Activated T-cell treated with anti-CD3 and anti-CD28 coated beads, Interleukin-2, amount 50 U/mL, for 72 hours (primary cell): Measurements from ENCODE around the gene ZG16B. TPM values are rescaled to one million over a fixed set of nuclear protein-coding genes. Genes with fewer than 3 reads are reported as not detected.

Experiments used
- ATAC-seq, 2 donors: fragments of 150-1000 bp; cut with Tn5 transposase; replicated peaks in 1 of 2; 2 replicates each; pipeline ENCODE4 v1.10.0; 2021; ENCODE audit warnings: moderate library complexity in 2 of 2, mild to moderate bottlenecking in 1 of 2
- DNase-seq, 2 donors: peaks; one replicate each; pipeline ENCODE4 v3.0.0; 2021 to 2022; ENCODE audit warnings: mixed read lengths in 1 of 2
- H3K27ac Mint-ChIP-seq: one replicate; pipeline ENCODE4 v1.8.0; 2022; ENCODE audit warnings: mild to moderate bottlenecking, moderate library complexity, mixed read lengths
- H3K27me3 Mint-ChIP-seq: one replicate; pipeline ENCODE4 v1.8.0; 2022; ENCODE audit warnings: low read depth, mixed read lengths
- H3K36me3 Mint-ChIP-seq, 2 donors: one replicate each; pipeline ENCODE4 v1.8.0; 2022; ENCODE audit warnings: mixed read lengths in 2 of 2, mild to moderate bottlenecking in 1 of 2; ENCODE audit not compliant: insufficient read depth in 2 of 2
- H3K4me1 Mint-ChIP-seq: one replicate; pipeline ENCODE4 v1.8.0; 2022; ENCODE audit warnings: low read depth, mixed read lengths
- H3K4me3 Mint-ChIP-seq, 2 donors: one replicate each; pipeline ENCODE4 v1.8.0; 2022; ENCODE audit warnings: mild to moderate bottlenecking in 2 of 2, mixed read lengths in 2 of 2, moderate library complexity in 2 of 2
- H3K9me3 Mint-ChIP-seq, 2 donors: one replicate each; pipeline ENCODE4 v1.8.0; 2022; ENCODE audit warnings: mixed read lengths in 2 of 2
- total RNA-seq, 2 donors: library from RNA; stranded (reverse); gene quantifications; one replicate each; pipeline ENCODE4 v1.2.3, GENCODE V29; 2022

The ZG16B gene
- total RNA-seq, 2 donors from 2014 or later = 3.9 to 8.5 TPM

DNA sequence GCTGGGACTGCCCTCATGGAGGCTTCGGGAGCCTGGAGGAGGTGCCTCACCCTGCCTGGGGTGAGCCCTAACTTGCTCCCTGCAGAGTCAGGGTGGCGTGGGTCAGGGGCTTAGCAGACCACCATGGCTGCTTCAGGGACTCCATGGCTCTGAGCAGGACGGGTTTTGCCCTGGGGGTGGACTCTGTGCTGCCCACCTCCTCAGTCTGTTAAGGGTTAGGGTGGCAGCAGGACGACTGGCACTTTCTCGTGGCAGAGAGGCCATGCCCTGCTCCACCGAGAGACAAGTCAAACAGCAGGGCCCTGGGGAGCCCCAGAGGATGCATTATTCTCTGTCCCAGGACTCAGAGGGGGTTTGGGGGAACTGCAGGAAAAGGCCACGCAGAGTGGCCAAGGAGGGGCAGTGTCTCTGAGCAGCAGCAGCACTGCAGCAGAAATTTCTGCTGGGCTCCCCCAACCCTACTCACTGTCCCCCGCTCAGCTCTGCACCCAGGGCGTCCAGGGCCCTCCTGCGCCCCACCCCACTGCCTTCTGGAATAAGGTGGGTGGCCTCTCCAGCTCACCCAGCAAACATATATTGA lies 29.7 kb downstream of the ZG16B start:
- peaks cover 11% of the 10 kb centered on the region for H3K4me1 Mint-ChIP-seq
- H3K9me3 Mint-ChIP-seq = peaks cover under 1 to 5% of the 10 kb centered on the region in 2 donors
- no peak overlapping the region for H3K27ac Mint-ChIP-seq
- DNase-seq (no peak), ATAC-seq (no peak)
- H3K27me3 Mint-ChIP-seq = peaks cover 19% of the 10 kb centered on the region
- H3K36me3 Mint-ChIP-seq = peaks cover 2% of the 10 kb centered on the region in 2 donors
- no peak overlapping the region for H3K4me3 Mint-ChIP-seq

GRCh38 chr16:2860826-2861567 lies 30.9 kb downstream of the ZG16B start:
- peaks cover 0 to 3% of the 10 kb centered on the region in 2 donors for H3K9me3 Mint-ChIP-seq
- H3K27ac Mint-ChIP-seq = no peak overlapping the region
- no peak for DNase-seq

DNA sequence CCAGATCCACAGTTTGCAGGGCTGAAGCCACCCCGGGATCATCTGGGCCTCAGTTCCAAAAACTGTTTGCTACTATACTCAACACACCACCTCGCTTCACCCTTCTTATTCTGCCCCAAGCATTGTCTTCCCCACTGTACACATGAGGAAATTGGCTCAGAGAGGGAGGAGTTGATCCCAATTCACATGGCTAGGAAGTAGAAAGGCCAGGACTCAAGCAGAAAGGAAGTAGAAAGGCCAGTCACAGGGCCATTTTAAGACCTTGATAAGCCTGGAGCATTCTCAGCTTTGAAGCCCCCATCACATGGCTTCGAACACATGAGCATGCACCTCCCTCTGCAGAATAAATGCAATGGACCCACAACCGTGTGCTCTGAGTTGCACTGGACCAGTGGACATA lies 35.5 kb downstream of the ZG16B start:
- Mint-ChIP-seq H3K4me3 (no peak overlapping the region), H3K36me3 (no peaks in the 10 kb centered on the region), H3K4me1 (peaks cover 12% of the 10 kb centered on the region), H3K27me3 (peaks cover under 1% of the 10 kb centered on the region), H3K9me3 (no peaks in the 10 kb centered on the region), H3K27ac (no peak overlapping the region)
- DNase-seq (no peak), ATAC-seq (no peak)

More at GRCh38 chr16:2860826-2861567, 30.9 kb downstream of the ZG16B start:
- Mint-ChIP-seq H3K4me3 (no peak overlapping the region), H3K36me3 (peaks cover 1 to 2% of the 10 kb centered on the region in 2 donors), H3K4me1 (peaks cover 11% of the 10 kb centered on the region), H3K27me3 (peaks cover 19% of the 10 kb centered on the region)
- ATAC-seq = no peak

DNA sequence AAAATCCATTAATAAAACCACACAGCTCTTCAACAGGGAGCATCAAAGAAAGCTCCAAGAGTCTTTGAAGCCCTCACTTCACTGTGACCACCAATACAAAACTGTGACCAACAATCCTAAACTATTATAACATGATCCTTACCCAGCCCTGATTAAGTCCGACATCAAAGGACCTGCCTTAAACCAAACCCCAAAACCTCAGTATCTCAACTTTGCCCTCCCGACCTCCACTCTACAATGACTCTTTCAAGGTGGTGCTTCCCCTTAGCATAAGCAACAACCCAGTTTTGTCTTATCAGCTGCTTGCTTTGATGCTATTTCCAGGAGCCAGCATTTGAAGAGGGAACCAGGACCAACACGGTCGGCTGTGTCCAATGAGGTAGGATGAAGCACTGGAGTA lies 36.3 kb downstream of the ZG16B start:
- ATAC-seq = no peak

DNA sequence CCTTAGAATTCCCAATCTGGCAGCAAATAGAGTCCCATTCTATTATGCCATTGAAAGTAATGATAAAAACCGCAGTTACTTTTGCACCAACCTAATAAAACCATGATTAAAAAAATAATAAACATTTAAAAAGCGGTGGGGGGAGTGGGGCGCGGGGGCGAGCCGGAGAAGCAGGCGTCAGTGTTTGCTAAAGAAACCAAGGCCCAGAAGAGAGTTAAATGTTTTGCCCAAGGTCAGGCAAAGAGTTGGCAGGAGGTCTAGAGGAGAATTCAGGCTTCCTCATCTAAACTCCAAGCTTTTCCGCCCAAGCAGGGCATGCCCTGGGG lies 37.5 kb downstream of the ZG16B start:
- Mint-ChIP-seq H3K27ac (no peak overlapping the region), H3K4me3 (peak overlapping the region; percentile 91 to 96), H3K4me1 (peaks cover 12% of the 10 kb centered on the region), H3K9me3 (no peaks in the 10 kb centered on the region), H3K36me3 (no peaks in the 10 kb centered on the region), H3K27me3 (no peaks in the 10 kb centered on the region)
- DNase-seq = no peak
- ATAC-seq = no peak

More for the DNA sequence above, 36.3 kb downstream of the ZG16B start:
- no peaks in the 10 kb centered on the region for H3K27me3 Mint-ChIP-seq
- no peak for DNase-seq
- H3K4me1 Mint-ChIP-seq = peaks cover 12% of the 10 kb centered on the region
- H3K27ac Mint-ChIP-seq = no peak overlapping the region
- H3K36me3 Mint-ChIP-seq = no peaks in the 10 kb centered on the region
- peak overlapping the region; percentile 22 to 31 for H3K4me3 Mint-ChIP-seq
- H3K9me3 Mint-ChIP-seq = no peaks in the 10 kb centered on the region

DNA sequence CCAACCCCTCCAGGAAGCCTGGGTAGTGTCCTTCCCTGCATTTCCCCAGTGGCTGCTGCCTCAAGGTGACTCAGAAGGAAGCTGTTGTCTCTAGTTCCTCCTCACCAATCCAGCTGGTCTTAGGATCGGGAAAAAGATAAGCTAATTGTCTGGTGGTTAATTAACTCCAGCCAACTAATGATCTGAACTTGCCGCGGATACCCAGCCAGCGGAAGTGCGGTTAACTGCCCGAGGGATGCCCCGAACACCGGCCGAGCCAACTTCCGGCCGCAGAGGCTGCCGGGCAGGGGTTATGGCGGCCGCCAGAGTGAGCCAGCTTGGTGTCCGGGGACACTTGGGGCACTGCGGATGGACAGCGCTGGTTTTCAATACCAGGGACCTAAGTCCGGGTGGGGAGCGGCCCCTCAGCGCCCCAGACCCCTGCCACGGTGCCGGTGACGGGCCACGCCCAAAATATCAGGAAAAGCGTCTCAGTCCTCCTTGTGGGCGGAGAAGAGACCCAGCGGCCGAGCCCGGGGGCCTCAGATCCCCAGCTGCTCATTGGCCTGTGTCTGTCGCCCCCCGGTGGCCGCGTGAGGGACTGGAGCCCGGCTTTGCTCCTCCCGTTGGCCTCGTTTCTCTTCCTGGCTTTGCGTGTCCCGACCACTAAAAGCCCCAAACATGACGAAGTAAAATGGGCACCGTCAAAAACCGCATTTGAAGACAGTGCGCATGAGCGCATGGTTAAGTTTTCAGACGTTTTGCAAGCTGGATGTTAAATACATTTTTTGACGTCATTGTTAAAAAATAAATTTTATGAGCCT lies 38.1 kb downstream of the ZG16B start:
- Mint-ChIP-seq H3K4me1 (peaks cover 12% of the 10 kb centered on the region), H3K4me3 (peak overlapping the region; percentile 91 to 96), H3K27me3 (no peaks in the 10 kb centered on the region), H3K27ac (peak overlapping the region; percentile 94), H3K9me3 (no peaks in the 10 kb centered on the region), H3K36me3 (no peaks in the 10 kb centered on the region)
- peak; percentile 94 to 95 for ATAC-seq
- peak; percentile 95 to 99 for DNase-seq

DNA sequence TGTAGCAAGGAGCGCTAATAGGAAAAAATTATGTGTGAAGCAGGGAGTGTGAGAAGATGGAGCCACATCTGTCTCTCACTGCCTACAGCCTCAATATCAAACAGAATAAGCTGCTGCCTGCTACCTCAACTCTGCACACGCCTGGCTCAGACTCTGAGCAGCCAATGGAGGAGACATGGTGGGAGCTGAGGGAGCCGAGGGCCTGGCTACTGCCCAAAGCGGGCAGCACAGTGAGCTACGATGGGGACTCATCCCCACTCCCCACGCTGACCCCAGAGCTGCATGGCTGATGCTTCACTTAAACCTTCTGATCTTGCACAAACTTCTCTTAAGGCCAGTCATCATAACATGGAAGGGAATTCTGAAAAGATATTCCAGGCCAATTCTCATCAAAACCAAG lies 41.8 kb downstream of the ZG16B start:
- Mint-ChIP-seq H3K4me1 (peaks cover 6% of the 10 kb centered on the region), H3K27ac (no peak overlapping the region), H3K9me3 (no peaks in the 10 kb centered on the region), H3K36me3 (no peaks in the 10 kb centered on the region), H3K4me3 (no peak overlapping the region), H3K27me3 (no peaks in the 10 kb centered on the region)
- ATAC-seq (no peak), DNase-seq (no peak)

DNA sequence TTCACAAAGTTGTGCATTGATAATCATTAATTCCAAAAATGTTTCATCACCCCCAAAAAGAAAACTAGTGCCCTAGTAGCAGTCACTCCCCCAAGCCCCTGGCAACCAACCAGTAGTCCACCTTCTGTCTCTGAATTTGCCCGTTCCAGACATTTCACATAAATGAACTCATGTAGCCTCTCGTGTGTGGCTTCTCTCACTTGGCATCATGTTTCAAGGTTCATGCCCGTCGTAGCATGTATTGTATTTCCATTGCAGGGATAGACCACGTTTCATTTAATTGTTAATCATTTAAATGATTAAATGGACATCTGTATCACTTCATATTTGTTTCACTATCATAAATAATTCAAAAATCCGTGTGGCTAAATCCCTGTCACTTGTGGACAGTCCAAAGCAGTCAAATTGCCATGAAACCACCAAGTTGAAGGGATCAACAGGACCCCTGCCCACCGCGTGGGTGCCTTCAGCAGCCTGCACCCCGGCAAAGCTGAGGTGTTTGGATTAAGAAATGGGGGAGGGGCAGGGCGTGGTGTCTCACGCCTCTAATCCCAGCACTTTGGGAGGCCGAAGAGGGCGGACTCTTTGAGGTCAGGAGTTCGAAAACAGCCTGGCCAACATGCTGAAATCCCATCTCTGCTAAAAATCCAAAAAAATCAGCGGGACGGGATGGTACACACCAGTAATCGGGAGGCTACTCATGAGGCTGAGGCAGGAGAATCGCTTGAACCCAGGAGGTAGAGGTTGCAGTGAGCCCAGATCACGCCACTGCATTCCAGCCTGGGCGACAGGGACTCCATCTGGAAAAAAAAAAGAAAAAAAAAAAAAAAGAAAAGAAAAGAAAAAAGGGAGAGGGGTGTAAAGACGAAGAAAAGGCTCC lies 44.2 kb downstream of the ZG16B start:
- Mint-ChIP-seq H3K27ac (no peak overlapping the region), H3K36me3 (no peaks in the 10 kb centered on the region), H3K4me3 (no peak overlapping the region), H3K4me1 (no peaks in the 10 kb centered on the region), H3K27me3 (no peaks in the 10 kb centered on the region), H3K9me3 (no peaks in the 10 kb centered on the region)
- DNase-seq = no peak
- ATAC-seq = peak in 1 of 2 donors; percentile 30

DNA sequence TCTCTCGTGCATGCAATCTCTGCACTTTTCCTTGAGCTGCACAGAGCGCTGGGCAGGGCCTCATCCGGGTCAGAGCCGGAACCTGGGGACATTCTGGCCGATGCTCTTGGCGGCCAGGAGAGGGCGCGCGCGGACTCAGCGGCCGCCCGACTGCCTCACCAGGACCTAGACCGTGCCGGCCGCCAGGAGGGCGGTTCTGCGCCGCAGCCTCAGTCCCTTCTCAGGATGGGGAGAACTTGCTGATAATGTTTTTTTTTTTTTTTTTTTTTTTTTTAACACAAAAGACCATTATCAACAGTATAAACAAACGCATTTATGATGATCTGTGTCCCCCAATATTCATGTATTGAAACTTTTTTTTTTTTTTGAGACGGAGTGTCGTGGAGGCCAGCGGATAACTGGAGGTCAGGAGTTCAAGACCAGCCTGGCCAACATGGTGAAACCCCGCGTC lies 44.8 kb downstream of the ZG16B start:
- Mint-ChIP-seq H3K9me3 (no peaks in the 10 kb centered on the region), H3K27ac (no peak overlapping the region), H3K4me3 (peak overlapping the region in 1 of 2 donors; percentile 29), H3K27me3 (no peaks in the 10 kb centered on the region), H3K36me3 (no peaks in the 10 kb centered on the region), H3K4me1 (no peaks in the 10 kb centered on the region)
- ATAC-seq = peak; percentile 99 to 100
- DNase-seq = peak; percentile 76 to 78

- Mint-ChIP-seq H3K9me3 (no peaks in the 10 kb centered on the region), H3K36me3 (no peaks in the 10 kb centered on the region), H3K4me1 (peaks cover 13% of the 10 kb centered on the region), H3K27ac (no peak overlapping the region), H3K27me3 (no peaks in the 10 kb centered on the region), H3K4me3 (no peak overlapping the region)
- DNase-seq = no peak
- ATAC-seq = no peak
Measured at GRCh38 chr16:2879854-2880508, 49.9 kb downstream of the ZG16B start.
